Left ventricle myocardium inferior (tissue), 1 donor: ENCODE results near the gene AMOTL2. TPM values are rescaled to one million over a fixed set of nuclear protein-coding genes. Genes with fewer than 3 reads are reported as not detected.

Source experiments
- DNase-seq: peaks from one replicate; pipeline ENCODE4 v3.0.0-alpha.2; 2020
- H3K27ac ChIP-seq: fragments of 200-600 bp; replicated peaks from 2 replicates; pipeline ENCODE4 v1.8.0; 2021
- H3K27me3 ChIP-seq: fragments of 200-600 bp; 2 replicates; pipeline ENCODE4 v1.8.0; 2021; ENCODE audit warnings: low read depth
- H3K36me3 ChIP-seq: fragments of 200-600 bp; 2 replicates; pipeline ENCODE4 v1.8.0; 2021
- H3K4me1 ChIP-seq: fragments of 200-600 bp; 2 replicates; pipeline ENCODE4 v1.8.0; 2021
- H3K4me3 ChIP-seq: fragments of 200-600 bp; 2 replicates; pipeline ENCODE4 v1.8.0; 2021; ENCODE audit warnings: mild to moderate bottlenecking, moderate library complexity
- H3K9me3 ChIP-seq: fragments of 200-600 bp; replicated peaks from 2 replicates; pipeline ENCODE4 v1.8.0; 2021
- CTCF ChIP-seq: fragments of 200-600 bp; IDR thresholded peaks from 2 replicates; pipeline ENCODE4 v1.8.0; 2021; ENCODE audit warnings: antibody characterized with exemption, mild to moderate bottlenecking, borderline replicate concordance
- intact Hi-C: fragments of 100-400 bp; cut with micrococcal nuclease; formaldehyde crosslinking; loops from one replicate; pipeline ENCODE4 v1.11.0; 2022
- microRNA-seq: library from miRNA; unstranded; fragments of <30 nt; microRNA quantifications from one replicate; pipeline ENCODE4 v1.2.0, GENCODE V29; 2020
- total RNA-seq: library from RNA; stranded (reverse); fragmentation: NEBNext Ultra II Directional; extraction: Animal tissue kit (Norgen Biotek cat#: 25700); gene quantifications from one replicate; pipeline ENCODE4 v1.2.1, GENCODE V29; 2021
- donor health status: DM: no; HTN: yes; CAD: no; lungs with severe emphysema.

AMOTL2 gene
- total RNA-seq, 1 donor from 2014 or later, result 44.4 TPM

- intact Hi-C loops, result no loop called here
- TF ChIP-seq CTCF, result no peak
- H3K27me3 ChIP-seq, result no peaks in the 10 kb centered on the region
- peaks cover 72% of the 10 kb centered on the region for H3K4me1 ChIP-seq
- H3K27ac ChIP-seq, result peak overlapping the region; percentile 97
- H3K36me3 ChIP-seq, result no peaks in the 10 kb centered on the region
- no peak overlapping the region for H3K4me3 ChIP-seq
- DNase-seq, result no peak
- no peaks in the 10 kb centered on the region for H3K9me3 ChIP-seq
These were observed 63.0 kb downstream of the AMOTL2 start for GRCh38 chr3:134311265-134311664.

GRCh38 chr3:134309987-134310700 lies 64.1 kb downstream of the AMOTL2 start:
- H3K27me3 ChIP-seq, result no peaks in the 10 kb centered on the region
- H3K9me3 ChIP-seq, result no peaks in the 10 kb centered on the region
- H3K4me1 ChIP-seq, result peaks cover 61% of the 10 kb centered on the region
- no peak overlapping the region for H3K4me3 ChIP-seq
- no peak for TF ChIP-seq CTCF
- peak overlapping the region; percentile 97 for H3K27ac ChIP-seq
- no peak for DNase-seq
- intact Hi-C loops, result loop anchor here (2.0 to 5.0 kb wide), 2 partner anchors 69 to 162 kb away; no protein-coding TSS in a partner anchor
- no peaks in the 10 kb centered on the region for H3K36me3 ChIP-seq

- H3K36me3 ChIP-seq, result no peaks in the 10 kb centered on the region
- DNase-seq, result peak; percentile 80
- intact Hi-C loops, result loop anchor here (2.0 to 5.0 kb wide), 2 partner anchors 70 to 164 kb away; no protein-coding TSS in a partner anchor
- peak overlapping the region; percentile 85 for H3K27ac ChIP-seq
- peak; percentile 99 for TF ChIP-seq CTCF
- H3K4me3 ChIP-seq, result peak overlapping the region; percentile 29
- H3K9me3 ChIP-seq, result no peaks in the 10 kb centered on the region
- peaks cover 44% of the 10 kb centered on the region for H3K4me1 ChIP-seq
- no peaks in the 10 kb centered on the region for H3K27me3 ChIP-seq
These were observed 65.8 kb downstream of the AMOTL2 start for GRCh38 chr3:134308350-134308891.

- Histone ChIP-seq H3K4me3 (no peak overlapping the region), H3K4me1 (peaks cover 35% of the 10 kb centered on the region), H3K9me3 (no peaks in the 10 kb centered on the region), H3K27me3 (no peaks in the 10 kb centered on the region), H3K27ac (no peak overlapping the region), H3K36me3 (no peaks in the 10 kb centered on the region)
- TF ChIP-seq CTCF, result no peak
- intact Hi-C loops, result loop anchor here (5.0 kb wide), 1 partner anchor 165 kb away; no protein-coding TSS in a partner anchor
- DNase-seq, result no peak
These were observed 66.8 kb downstream of the AMOTL2 start for GRCh38 chr3:134307425-134307824.

GRCh38 chr3:134306320-134306719 lies 67.9 kb downstream of the AMOTL2 start:
- no peak for DNase-seq
- Histone ChIP-seq H3K9me3 (no peaks in the 10 kb centered on the region), H3K36me3 (no peaks in the 10 kb centered on the region), H3K4me1 (peaks cover 29% of the 10 kb centered on the region), H3K4me3 (no peak overlapping the region), H3K27me3 (no peaks in the 10 kb centered on the region), H3K27ac (no peak overlapping the region)
- no peak for TF ChIP-seq CTCF
- intact Hi-C loops, result loop anchor here (5.0 kb wide), 1 partner anchor 166 kb away; no protein-coding TSS in a partner anchor

Small RNA genes within 50 kb of the gene (microRNA-seq; reads per million reads assigned to microRNA genes)
- not detected for gene MIR6827

Other genes starting within 250 kb of the AMOTL2 start
- gene RYK, start 123.6 kb downstream of the AMOTL2 start, total RNA-seq, result 32.3 TPM
- 76.4 TPM for gene ANAPC13, start 111.5 kb upstream of the AMOTL2 start, total RNA-seq
- 34.7 TPM for gene CEP63, start 111.6 kb upstream of the AMOTL2 start, total RNA-seq